A673 (cell line): Measurements from ENCODE around the gene TBRG1. TPM values are rescaled to one million over a fixed set of nuclear protein-coding genes. Genes with fewer than 3 reads are reported as not detected.
A peak's percentile ranks its signal among the peaks of the same experiment; 100 is the strongest.

Experiments
- BruUV-seq: library from RNA; stranded (reverse); fragments of 400-500 nt; replicated peaks from 2 replicates; lab custom pipeline; 2021; lab: Mats Ljungman, UMichigan
- CTCF ChIA-PET: fragments of 300-600 bp; sonication (Branson Sonifier 250); formaldehyde crosslinking; loops from one replicate; lab custom pipeline; 2022; ENCODE audit warnings: antibody characterized with exemption; lab: Charles Lee
- POLR2A ChIA-PET: fragments of 300-600 bp; sonication (Branson Sonifier 250); formaldehyde crosslinking; loops from one replicate; lab custom pipeline; 2022; ENCODE audit warnings: antibody characterized with exemption; ENCODE audit not compliant: low non-redundant PET; lab: Charles Lee
- DNase-seq: peaks from one replicate; pipeline ENCODE4 v3.0.0-alpha.2; 2015; ENCODE audit warnings: low spot score
- H3K27ac ChIP-seq: fragments of 200-600 bp; sonication (generic); 2 replicates; pipeline ENCODE4 v1.5.1; 2016; ENCODE audit warnings: mixed run types, low read depth, mild to moderate bottlenecking, mixed read lengths, antibody characterized with exemption, low read length; ENCODE audit not compliant: poor library complexity, severe bottlenecking
- H3K27me3 ChIP-seq: fragments of 200-600 bp; sonication (generic); replicated peaks from 2 replicates; pipeline ENCODE4 v1.6.1; 2017; ENCODE audit warnings: mixed run types, low read depth, mild to moderate bottlenecking, mixed read lengths, antibody characterized with exemption, low read length; ENCODE audit not compliant: insufficient read depth, poor library complexity
- H3K36me3 ChIP-seq: fragments of 200-600 bp; sonication (generic); 2 replicates; pipeline ENCODE4 v1.6.1; 2016; ENCODE audit warnings: mixed run types, mild to moderate bottlenecking, mixed read lengths, antibody characterized with exemption, low read length; ENCODE audit not compliant: insufficient read depth, poor library complexity, severe bottlenecking
- H3K4me1 ChIP-seq: fragments of 200-600 bp; sonication (generic); 2 replicates; pipeline ENCODE4 v1.6.1; 2017; ENCODE audit warnings: mixed run types, mild to moderate bottlenecking, mixed read lengths, antibody characterized with exemption, low read length; ENCODE audit not compliant: insufficient read depth, poor library complexity, severe bottlenecking
- H3K4me3 ChIP-seq: fragments of 200-600 bp; sonication (generic); 2 replicates; pipeline ENCODE4 v1.5.1; 2016; ENCODE audit warnings: low read depth, mixed run types, mild to moderate bottlenecking, mixed read lengths, low read length; ENCODE audit not compliant: poor library complexity, severe bottlenecking
- H3K9me3 ChIP-seq: fragments of 200-600 bp; sonication (generic); 2 replicates; pipeline ENCODE4 v1.6.1; 2016; ENCODE audit warnings: mixed run types, low read depth, mild to moderate bottlenecking, mixed read lengths, antibody characterized with exemption, low read length; ENCODE audit not compliant: poor library complexity, severe bottlenecking
- CTCF ChIP-seq: fragments of 300-800, 200-600 bp; sonication (generic); conservative IDR thresholded peaks from 2 replicates; pipeline ENCODE4 v1.5.1; 2017; ENCODE audit warnings: low read depth, mild to moderate bottlenecking, antibody characterized with exemption, low read length, moderate library complexity, mixed read lengths
- EZH2 ChIP-seq: fragments of 200-600 bp; sonication (generic); IDR thresholded peaks from 2 replicates; pipeline ENCODE4 v1.6.1; 2017; ENCODE audit warnings: borderline replicate concordance, low read depth, mild to moderate bottlenecking, mixed read lengths, antibody characterized with exemption, low read length; ENCODE audit not compliant: poor library complexity, severe bottlenecking
- intact Hi-C: fragments of 100-400 bp; cut with micrococcal nuclease; formaldehyde crosslinking; loops from one replicate; pipeline ENCODE4 v1.10.0; 2022; ENCODE audit not compliant: unreplicated experiment
- total RNA-seq: library from RNA; stranded (reverse); gene quantifications from 2 replicates; pipeline ENCODE4 v1.2.3, GENCODE V29; 2021

The TBRG1 gene
- total RNA-seq, 1 experiment from 2014 or later, result 44.4 TPM

DNA sequence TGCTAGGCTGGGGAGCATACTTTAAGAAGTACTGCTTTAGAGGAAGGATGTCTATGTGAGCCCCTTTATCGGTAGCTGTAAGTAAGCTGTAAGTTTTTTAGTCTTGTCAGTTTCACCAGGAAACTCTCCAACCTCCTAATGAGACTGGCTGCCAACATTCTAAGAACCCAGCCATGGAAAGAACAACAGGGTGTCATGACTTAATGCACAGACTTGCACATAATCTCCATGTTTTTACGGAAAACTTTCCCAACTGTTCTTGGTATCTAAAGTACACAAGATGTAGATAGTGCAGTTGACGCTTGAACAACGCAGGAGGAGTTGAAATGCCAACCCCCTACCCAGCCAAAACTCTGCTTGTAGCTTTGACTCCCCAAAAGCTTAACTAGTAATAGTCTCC lies 43.9 kb upstream of the TBRG1 start:
- H3K9me3 ChIP-seq, result no peaks in the 10 kb centered on the region
- H3K27ac ChIP-seq, result no peak overlapping the region
- CTCF ChIA-PET, result no interaction called here
- no peaks in the 10 kb centered on the region for H3K27me3 ChIP-seq
- no peaks in the 10 kb centered on the region for H3K4me1 ChIP-seq
- intact Hi-C loops, result no loop called here
- TF ChIP-seq CTCF, result no peak
- TF ChIP-seq EZH2, result no peak
- H3K36me3 ChIP-seq, result no peaks in the 10 kb centered on the region
- no peak overlapping the region for H3K4me3 ChIP-seq
- no peak for DNase-seq
- no TSS peak for BruUV-seq
- POLR2A ChIA-PET, result no interaction called here

GRCh38 chr11:124581817-124582216 lies 40.8 kb upstream of the TBRG1 start:
- TF ChIP-seq EZH2, result no peak
- no peak for TF ChIP-seq CTCF
- intact Hi-C loops, result no loop called here
- ChIA-PET CTCF (no interaction called here), POLR2A (no interaction called here)
- Histone ChIP-seq H3K36me3 (no peaks in the 10 kb centered on the region), H3K9me3 (no peaks in the 10 kb centered on the region), H3K27me3 (no peaks in the 10 kb centered on the region), H3K4me1 (no peaks in the 10 kb centered on the region), H3K27ac (no peak overlapping the region), H3K4me3 (no peak overlapping the region)
- DNase-seq, result peak; percentile 21
- BruUV-seq, result no TSS peak

DNA sequence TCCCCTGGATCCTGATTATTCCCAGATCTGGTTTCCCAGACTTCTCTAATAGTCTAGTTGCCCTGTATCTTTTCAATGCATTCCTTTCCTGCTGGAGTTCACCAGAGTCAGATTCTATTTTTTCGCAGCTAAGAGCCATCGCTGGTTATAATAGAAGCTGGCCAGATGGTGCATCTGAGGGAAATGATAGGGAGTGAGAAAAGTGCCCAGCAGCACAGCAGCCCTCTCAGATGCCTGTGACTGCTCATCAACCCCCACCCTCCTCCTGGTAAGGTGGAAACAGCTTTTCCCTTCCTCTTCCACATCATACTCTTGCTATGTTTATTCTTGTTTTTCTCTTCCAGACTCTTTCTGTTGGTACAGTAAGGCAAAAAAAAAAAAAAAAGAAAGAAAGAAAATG lies 40.1 kb upstream of the TBRG1 start:
- Histone ChIP-seq H3K27ac (no peak overlapping the region), H3K9me3 (no peaks in the 10 kb centered on the region), H3K27me3 (no peaks in the 10 kb centered on the region), H3K4me1 (no peaks in the 10 kb centered on the region), H3K36me3 (no peaks in the 10 kb centered on the region), H3K4me3 (no peak overlapping the region)
- ChIA-PET POLR2A (no interaction called here), CTCF (interaction anchor here (0.6 kb wide), 1 partner anchor 166 kb away, joined by 5 read pairs; no protein-coding TSS in a partner anchor)
- BruUV-seq, result no TSS peak
- TF ChIP-seq EZH2 (no peak), CTCF (no peak)
- DNase-seq, result no peak
- intact Hi-C loops, result no loop called here
